SK-N-MC (cell line): ENCODE measurements around the gene APOA1.

Experiments
- EZH2 ChIP-seq: fragments of 200-600 bp; sonication (generic); IDR thresholded peaks from one replicate; pipeline ENCODE4 v1.6.1; 2017; ENCODE audit warnings: antibody characterized with exemption
- FOXP2 ChIP-seq: optimal IDR thresholded peaks from 2 replicates; pipeline ENCODE3; 2011; ENCODE audit warnings: mild to moderate bottlenecking, moderate library complexity; ENCODE audit not compliant: insufficient read depth; ENCODE audit errors: extremely low read length, control extremely low read depth
- POLR2AphosphoS5 ChIP-seq: IDR thresholded peaks from 2 replicates; pipeline ENCODE4 v1.6.1; 2012; ENCODE audit warnings: mild to moderate bottlenecking, low read depth, low read length, borderline replicate concordance

GRCh38 chr11:116790167-116791001, 47.0 kb downstream of the APOA1 start:
- no peak for TF ChIP-seq EZH2
- no peak for TF ChIP-seq POLR2AphosphoS5
- no peak for TF ChIP-seq FOXP2
